ENCODE data around the gene ZBTB7C. TPM values are rescaled to one million over a fixed set of nuclear protein-coding genes. Genes with fewer than 3 reads are reported as not detected.

ZBTB7C gene
- total and polyA plus RNA-seq, 2 of the 8 experiments (the other 6 are each of a cell fraction or from before 2014, with no cell fraction given), result 0.15 to 0.45 TPM

GRCh38 chr18:48161191-48161910 lies 247.8 kb downstream of the ZBTB7C start (continued):
- TF ChIP-seq CHD7 (IDR thresholded peaks at IDR 0.05; ENCODE audit: insufficient replicate concordance, low read length) (no peak), NANOG (IDR thresholded peaks at IDR 0.05; ENCODE audit: insufficient read depth, low read depth, low read length, poor library complexity, severe bottlenecking) (no peak), CTBP2 (IDR thresholded peaks at IDR 0.05; ENCODE audit: borderline replicate concordance, insufficient read depth, insufficient read length, low read length) (no peak), BRCA1 (IDR thresholded peaks at IDR 0.05; ENCODE audit: low read depth, low read length) (no peak), TAF1 (IDR thresholded peaks at IDR 0.05; ENCODE audit: low read depth, low read length) (peak; percentile 59; the same call in 1 of the 2 replicates), USF2 (IDR thresholded peaks at IDR 0.05; ENCODE audit: low read length) (peak; percentile 37; the same call in 1 of the 2 replicates), TEAD4 (IDR thresholded peaks at IDR 0.05; ENCODE audit: low read depth, low read length) (no peak), MAX (IDR thresholded peaks at IDR 0.05) (peak; percentile 56), POLR2AphosphoS5 (IDR thresholded peaks at IDR 0.05; ENCODE audit: low read depth, low read length) (0 out of 2 replicates have a peak, but pooled peaks have one; percentile 23)
